ENCODE data around the gene SAAL1. TPM values are rescaled to one million over a fixed set of nuclear protein-coding genes. Genes with fewer than 3 reads are reported as not detected.
A peak's percentile ranks its signal among the peaks of the same experiment; 100 is the strongest.

The SAAL1 gene
- polyA plus RNA-seq (2013, experiment 1 of 2), result 66.7 TPM
- 65.7 TPM for polyA plus RNA-seq (2013, experiment 2 of 2)

GRCh38 chr11:18105802-18106574, at the start of gene SAAL1:
Gene SAAL1 (minus strand): TSS chr11:18106082. CDS start chr11:18106041, 41 bp downstream.
- H2AFZ ChIP-seq (ENCODE audit: low read length), result peak within 1 kb of the TSS; percentile 95
- H3K9ac ChIP-seq (ENCODE audit: low read depth, low read length, poor library complexity), result peak within 1 kb of the TSS; percentile 94
- H3K9me3 ChIP-seq (replicated peaks in 1 of 2; ENCODE audit: control insufficient read depth in 2 of 2, insufficient read depth in 1 of 2, low read depth in 1 of 2, low read length in 2 of 2), result no peaks in the 10 kb centered on the region
- DNase-seq (ENCODE audit: low spot score), result peak; percentile 85
- H3K4me2 ChIP-seq (ENCODE audit: insufficient read depth, low read length, poor library complexity, severe bottlenecking), result peak within 1 kb of the TSS; percentile 58
- H3K4me3 ChIP-seq (ENCODE audit: low read length in 2 of 2), result peak within 1 kb of the TSS; percentile 90 to 98
- no peak within 1 kb of the TSS for H3K4ac ChIP-seq (ENCODE audit: low read length)
- H2BK120ac ChIP-seq (ENCODE audit: low read depth, low read length), result no peak within 1 kb of the TSS
- no peak within 1 kb of the TSS for H4K91ac ChIP-seq (ENCODE audit: low read depth, low read length, poor library complexity)
- no peaks in the 10 kb centered on the region for H3K4me1 ChIP-seq (ENCODE audit: control insufficient read depth in 2 of 2, insufficient read depth in 1 of 2, low read depth in 1 of 2, low read length in 2 of 2)
- H3K14ac ChIP-seq (ENCODE audit: low read length), result no peak within 1 kb of the TSS
- H3K23ac ChIP-seq (ENCODE audit: low read depth, low read length, poor library complexity), result peak within 1 kb of the TSS; percentile 100
- peak within 1 kb of the TSS; percentile 53 for H2AK5ac ChIP-seq (ENCODE audit: low read depth, low read length)
- peaks cover 3% of the 10 kb centered on the region for H3K79me1 ChIP-seq (ENCODE audit: low read depth, low read length)
- no peak within 1 kb of the TSS for H4K8ac ChIP-seq (ENCODE audit: low read depth, low read length)
- peak within 1 kb of the TSS; percentile 93 for H3K18ac ChIP-seq (ENCODE audit: low read length)
- H2BK5ac ChIP-seq (ENCODE audit: low read length), result peak within 1 kb of the TSS; percentile 54
- H3K27ac ChIP-seq (replicated peaks; ENCODE audit: low read length), result no peak within 1 kb of the TSS
- H2BK15ac ChIP-seq (ENCODE audit: low read length), result peak within 1 kb of the TSS; percentile 54
- no CpG with 5 or more reads among the region's 48 CpGs for WGBS, 2 donors (ENCODE audit: extremely low coverage in 2 of 2, insufficient read length in 2 of 2, insufficient replicate concordance in 1 of 2)
- peaks cover 7 to 36% of the 10 kb centered on the region in 2 donors for H3K36me3 ChIP-seq (replicated peaks in 1 of 2; ENCODE audit: control insufficient read depth in 2 of 2, insufficient read depth in 2 of 2, low read length in 2 of 2)
- H3K27me3 ChIP-seq (ENCODE audit: control insufficient read depth in 3 of 3, insufficient read depth in 3 of 3, low read depth in 1 of 3, low read length in 3 of 3), result peaks cover 0 to 4% (median 0%) of the 10 kb centered on the region in 3 experiments
- H2BK12ac ChIP-seq (ENCODE audit: low read length), result peak within 1 kb of the TSS; percentile 27

- H3K27me3 ChIP-seq (ENCODE audit: control insufficient read depth in 3 of 3, insufficient read depth in 3 of 3, low read depth in 1 of 3, low read length in 3 of 3), result peaks cover 0 to 34% (median 0%) of the 10 kb centered on the region in 3 experiments
- WGBS, 2 donors (ENCODE audit: extremely low coverage in 2 of 2, insufficient read length in 2 of 2, insufficient replicate concordance in 1 of 2), result no CpG with 5 or more reads among the region's 3 CpGs
Measured at GRCh38 chr11:18151581-18151980, 45.7 kb upstream of the SAAL1 start.

GRCh38 chr11:18145837-18146236, 40.0 kb upstream of the SAAL1 start:
- Histone ChIP-seq H3K18ac (ENCODE audit: low read length) (no peak overlapping the region), H3K14ac (ENCODE audit: low read length) (no peak overlapping the region), H2BK5ac (ENCODE audit: low read length) (no peak overlapping the region), H3K4me1 (ENCODE audit: control insufficient read depth in 2 of 2, insufficient read depth in 1 of 2, low read depth in 1 of 2, low read length in 2 of 2) (no peaks in the 10 kb centered on the region), H2BK15ac (ENCODE audit: low read length) (no peak overlapping the region), H3K9ac (ENCODE audit: low read depth, low read length, poor library complexity) (no peak overlapping the region), H4K91ac (ENCODE audit: low read depth, low read length, poor library complexity) (no peak overlapping the region), H3K27ac (replicated peaks; ENCODE audit: low read length) (no peak overlapping the region), H3K23ac (ENCODE audit: low read depth, low read length, poor library complexity) (no peak overlapping the region), H4K8ac (ENCODE audit: low read depth, low read length) (no peak overlapping the region), H2AFZ (ENCODE audit: low read length) (no peak overlapping the region), H3K36me3 (replicated peaks in 1 of 2; ENCODE audit: control insufficient read depth in 2 of 2, insufficient read depth in 2 of 2, low read length in 2 of 2) (no peaks in the 10 kb centered on the region), H3K4me2 (ENCODE audit: insufficient read depth, low read length, poor library complexity, severe bottlenecking) (no peak overlapping the region), H2AK5ac (ENCODE audit: low read depth, low read length) (no peak overlapping the region), H3K4me3 (ENCODE audit: low read length in 2 of 2) (no peak overlapping the region), H3K9me3 (replicated peaks in 1 of 2; ENCODE audit: control insufficient read depth in 2 of 2, insufficient read depth in 1 of 2, low read depth in 1 of 2, low read length in 2 of 2) (no peaks in the 10 kb centered on the region), H3K79me1 (ENCODE audit: low read depth, low read length) (no peaks in the 10 kb centered on the region), H3K4ac (ENCODE audit: low read length) (no peak overlapping the region), H2BK120ac (ENCODE audit: low read depth, low read length) (no peak overlapping the region), H3K27me3 (ENCODE audit: control insufficient read depth in 3 of 3, insufficient read depth in 3 of 3, low read depth in 1 of 3, low read length in 3 of 3) (peaks cover 0 to 15% (median 0%) of the 10 kb centered on the region in 3 experiments), H2BK12ac (ENCODE audit: low read length) (no peak overlapping the region)
- no peak for DNase-seq (ENCODE audit: low spot score)
- no CpG with 5 or more reads among the region's 3 CpGs for WGBS, 2 donors (ENCODE audit: extremely low coverage in 2 of 2, insufficient read length in 2 of 2, insufficient replicate concordance in 1 of 2)

More at GRCh38 chr11:18151581-18151980, 45.7 kb upstream of the SAAL1 start:
- Histone ChIP-seq H3K18ac (ENCODE audit: low read length) (no peak overlapping the region), H3K4ac (ENCODE audit: low read length) (no peak overlapping the region), H2BK5ac (ENCODE audit: low read length) (no peak overlapping the region), H3K27ac (replicated peaks; ENCODE audit: low read length) (no peak overlapping the region), H4K8ac (ENCODE audit: low read depth, low read length) (no peak overlapping the region), H2AFZ (ENCODE audit: low read length) (no peak overlapping the region), H3K4me3 (ENCODE audit: low read length in 2 of 2) (no peak overlapping the region), H3K36me3 (replicated peaks in 1 of 2; ENCODE audit: control insufficient read depth in 2 of 2, insufficient read depth in 2 of 2, low read length in 2 of 2) (no peaks in the 10 kb centered on the region), H3K4me1 (ENCODE audit: control insufficient read depth in 2 of 2, insufficient read depth in 1 of 2, low read depth in 1 of 2, low read length in 2 of 2) (no peaks in the 10 kb centered on the region), H2BK120ac (ENCODE audit: low read depth, low read length) (no peak overlapping the region), H3K79me1 (ENCODE audit: low read depth, low read length) (no peaks in the 10 kb centered on the region), H3K9ac (ENCODE audit: low read depth, low read length, poor library complexity) (no peak overlapping the region), H3K9me3 (replicated peaks in 1 of 2; ENCODE audit: control insufficient read depth in 2 of 2, insufficient read depth in 1 of 2, low read depth in 1 of 2, low read length in 2 of 2) (no peaks in the 10 kb centered on the region), H2BK12ac (ENCODE audit: low read length) (no peak overlapping the region), H2AK5ac (ENCODE audit: low read depth, low read length) (no peak overlapping the region), H3K14ac (ENCODE audit: low read length) (no peak overlapping the region), H3K23ac (ENCODE audit: low read depth, low read length, poor library complexity) (no peak overlapping the region), H4K91ac (ENCODE audit: low read depth, low read length, poor library complexity) (no peak overlapping the region), H2BK15ac (ENCODE audit: low read length) (no peak overlapping the region), H3K4me2 (ENCODE audit: insufficient read depth, low read length, poor library complexity, severe bottlenecking) (no peak overlapping the region)
- DNase-seq (ENCODE audit: low spot score), result no peak

- no peaks in the 10 kb centered on the region for H3K79me1 ChIP-seq (ENCODE audit: low read depth, low read length)
- no CpG with 5 or more reads among the region's 2 CpGs for WGBS, 2 donors (ENCODE audit: extremely low coverage in 2 of 2, insufficient read length in 2 of 2, insufficient replicate concordance in 1 of 2)
- no peak overlapping the region for H3K27ac ChIP-seq (replicated peaks; ENCODE audit: low read length)
- H4K8ac ChIP-seq (ENCODE audit: low read depth, low read length), result no peak overlapping the region
- no peak overlapping the region for H3K23ac ChIP-seq (ENCODE audit: low read depth, low read length, poor library complexity)
- no peak overlapping the region for H2BK12ac ChIP-seq (ENCODE audit: low read length)
- no peak overlapping the region for H2AK5ac ChIP-seq (ENCODE audit: low read depth, low read length)
- H2BK120ac ChIP-seq (ENCODE audit: low read depth, low read length), result no peak overlapping the region
- H3K9ac ChIP-seq (ENCODE audit: low read depth, low read length, poor library complexity), result no peak overlapping the region
- no peaks in the 10 kb centered on the region for H3K4me1 ChIP-seq (ENCODE audit: control insufficient read depth in 2 of 2, insufficient read depth in 1 of 2, low read depth in 1 of 2, low read length in 2 of 2)
- no peak overlapping the region for H2BK15ac ChIP-seq (ENCODE audit: low read length)
- H3K36me3 ChIP-seq (replicated peaks in 1 of 2; ENCODE audit: control insufficient read depth in 2 of 2, insufficient read depth in 2 of 2, low read length in 2 of 2), result no peaks in the 10 kb centered on the region
- no peak overlapping the region for H4K91ac ChIP-seq (ENCODE audit: low read depth, low read length, poor library complexity)
- H2AFZ ChIP-seq (ENCODE audit: low read length), result no peak overlapping the region
- H3K4ac ChIP-seq (ENCODE audit: low read length), result no peak overlapping the region
- H3K14ac ChIP-seq (ENCODE audit: low read length), result no peak overlapping the region
- H3K4me3 ChIP-seq (ENCODE audit: low read length in 2 of 2), result no peak overlapping the region
- no peaks in the 10 kb centered on the region for H3K9me3 ChIP-seq (replicated peaks in 1 of 2; ENCODE audit: control insufficient read depth in 2 of 2, insufficient read depth in 1 of 2, low read depth in 1 of 2, low read length in 2 of 2)
- no peak overlapping the region for H2BK5ac ChIP-seq (ENCODE audit: low read length)
- H3K27me3 ChIP-seq (ENCODE audit: control insufficient read depth in 3 of 3, insufficient read depth in 3 of 3, low read depth in 1 of 3, low read length in 3 of 3), result peaks cover 0 to 15% (median 0%) of the 10 kb centered on the region in 3 experiments
- no peak for DNase-seq (ENCODE audit: low spot score)
- no peak overlapping the region for H3K4me2 ChIP-seq (ENCODE audit: insufficient read depth, low read length, poor library complexity, severe bottlenecking)
- H3K18ac ChIP-seq (ENCODE audit: low read length), result no peak overlapping the region
Measured at GRCh38 chr11:18145025-18145424, 39.1 kb upstream of the SAAL1 start.
